GM23338 (cell line): ENCODE results near the gene CHST11. TPM values are rescaled to one million over a fixed set of nuclear protein-coding genes. Genes with fewer than 3 reads are reported as not detected.

Experiments
- ATAC-seq: fragments of 200-7000 bp; cut with Tn5 transposase; 3 replicates; pipeline ENCODE4 v1.9.1; 2020
- DNase-seq: peaks from one replicate; pipeline ENCODE4 v3.0.0-alpha.2; 2015; ENCODE audit warnings: low spot score
- H2AFZ ChIP-seq: fragments of 200-600 bp; sonication (generic); 2 replicates; pipeline ENCODE4 v1.8.0; 2016; ENCODE audit warnings: antibody characterized with exemption, mild to moderate bottlenecking, moderate library complexity
- H3F3A ChIP-seq: fragments of 200-600 bp; sonication (generic); replicated peaks from 2 replicates; pipeline ENCODE4 v1.8.0; 2017; ENCODE audit warnings: antibody characterized with exemption, mixed run types, low read depth
- H3K27ac ChIP-seq: fragments of 200-600 bp; sonication (generic); 2 replicates; pipeline ENCODE4 v1.6.1; 2016; ENCODE audit warnings: low read depth
- H3K27me3 ChIP-seq: fragments of 200-600 bp; sonication (generic); 2 replicates; pipeline ENCODE4 v1.8.0; 2016; ENCODE audit warnings: mild to moderate bottlenecking, mixed run types, moderate library complexity; ENCODE audit not compliant: insufficient read depth
- H3K36me3 ChIP-seq: fragments of 200-600 bp; sonication (generic); 2 replicates; pipeline ENCODE4 v1.8.0; 2016; ENCODE audit warnings: mild to moderate bottlenecking; ENCODE audit not compliant: insufficient read depth
- H3K4me1 ChIP-seq: fragments of 200-600 bp; sonication (generic); 2 replicates; pipeline ENCODE4 v1.8.0; 2016; ENCODE audit warnings: mild to moderate bottlenecking, moderate library complexity; ENCODE audit not compliant: insufficient read depth
- H3K4me2 ChIP-seq: fragments of 200-600 bp; sonication (generic); 2 replicates; pipeline ENCODE4 v1.7.1; 2017; ENCODE audit warnings: mixed run types
- H3K4me3 ChIP-seq: fragments of 200-600 bp; sonication (generic); 2 replicates; pipeline ENCODE4 v1.6.1; 2016; ENCODE audit warnings: mixed run types
- H3K79me2 ChIP-seq: fragments of 200-600 bp; sonication (generic); replicated peaks from 2 replicates; pipeline ENCODE4 v1.8.0; 2017; ENCODE audit warnings: mild to moderate bottlenecking; ENCODE audit not compliant: insufficient read depth
- H3K9me2 ChIP-seq: fragments of 200-600 bp; sonication (generic); 2 replicates; pipeline ENCODE4 v1.8.0; 2017; ENCODE audit not compliant: insufficient read depth
- H4K20me1 ChIP-seq: fragments of 200-600 bp; sonication (generic); replicated peaks from 2 replicates; pipeline ENCODE4 v1.8.0; 2017; ENCODE audit warnings: mild to moderate bottlenecking; ENCODE audit not compliant: insufficient read depth
- H3K27ac Mint-ChIP-seq: 2 replicates; pipeline ENCODE4 v1.8.0; 2020; ENCODE audit warnings: inconsistent platforms, mild to moderate bottlenecking, moderate library complexity, mixed read lengths
- H3K27me3 Mint-ChIP-seq: 3 replicates; pipeline ENCODE4 v1.8.0; 2022; ENCODE audit warnings: low read depth, mild to moderate bottlenecking, moderate library complexity, mixed read lengths, inconsistent platforms; ENCODE audit not compliant: insufficient read depth, poor library complexity
- H3K36me3 Mint-ChIP-seq: 3 replicates; pipeline ENCODE4 v1.8.0; 2021; ENCODE audit warnings: low read depth, mild to moderate bottlenecking, inconsistent platforms, moderate library complexity, mixed read lengths
- H3K4me1 Mint-ChIP-seq: 3 replicates; pipeline ENCODE4 v1.8.0; 2020; ENCODE audit warnings: mild to moderate bottlenecking, inconsistent platforms, mixed read lengths
- H3K4me3 Mint-ChIP-seq: 3 replicates; pipeline ENCODE4 v1.8.0; 2021; ENCODE audit warnings: moderate library complexity, mild to moderate bottlenecking, inconsistent platforms, mixed read lengths
- H3K9me3 Mint-ChIP-seq: 3 replicates; pipeline ENCODE4 v1.8.0; 2020; ENCODE audit warnings: moderate library complexity, mild to moderate bottlenecking, inconsistent platforms, mixed read lengths
- CREB1 ChIP-seq: fragments of 250-450 bp; sonication (Bioruptor Pico); IDR thresholded peaks from 2 replicates; pipeline ENCODE4 v1.5.0; 2020; ENCODE audit warnings: low read depth, mild to moderate bottlenecking, moderate library complexity
- CTCF ChIP-seq, 2 experiments: fragments of 200-600 bp in 1 of 2; sonication (generic) in 1 of 2; conservative IDR thresholded peaks; 2 replicates each; pipeline versions ENCODE4 v1.5.1 to v1.6.1; 2016 to 2017; ENCODE audit warnings: antibody characterized with exemption in 2 of 2, low read depth in 2 of 2, mild to moderate bottlenecking in 2 of 2, moderate library complexity in 1 of 2
- ETS1 ChIP-seq: IDR thresholded peaks from 2 replicates; pipeline ENCODE4 v1.6.1; 2016; ENCODE audit warnings: antibody characterized with exemption
- EZH2 ChIP-seq: fragments of 200-600 bp; sonication (generic); IDR thresholded peaks from one replicate; pipeline ENCODE4 v1.8.0; 2017; ENCODE audit warnings: antibody characterized with exemption, mild to moderate bottlenecking, low read depth; ENCODE audit not compliant: unreplicated experiment
- EZH2phosphoT487 ChIP-seq: fragments of 200-600 bp; sonication (generic); IDR thresholded peaks from one replicate; pipeline ENCODE4 v1.8.1; 2018; ENCODE audit warnings: antibody characterized with exemption; ENCODE audit not compliant: unreplicated experiment
- JUNB ChIP-seq: IDR thresholded peaks from one replicate; pipeline ENCODE4 v1.6.1; 2016; ENCODE audit warnings: antibody characterized with exemption; ENCODE audit not compliant: unreplicated experiment
- NANOG ChIP-seq: IDR thresholded peaks from 2 replicates; pipeline ENCODE4 v1.6.1; 2016; ENCODE audit warnings: antibody characterized with exemption, borderline replicate concordance
- POLR2AphosphoS5 ChIP-seq: IDR thresholded peaks from 2 replicates; pipeline ENCODE4 v1.6.1; 2016; ENCODE audit warnings: antibody characterized with exemption, low read depth
- REST ChIP-seq: IDR thresholded peaks from one replicate; pipeline ENCODE4 v1.6.1; 2018; ENCODE audit warnings: antibody characterized with exemption; ENCODE audit not compliant: unreplicated experiment
- STAT1 ChIP-seq: IDR thresholded peaks from one replicate; pipeline ENCODE4 v1.6.1; 2016; ENCODE audit warnings: antibody characterized with exemption; ENCODE audit not compliant: unreplicated experiment
- ZNF114 ChIP-seq: fragments of 250-450 bp; sonication (Bioruptor Pico); IDR thresholded peaks from 2 replicates; pipeline ENCODE4 v1.5.0; 2020; ENCODE audit warnings: mild to moderate bottlenecking, moderate library complexity
- ZNF331 ChIP-seq: fragments of 250-450 bp; sonication (Bioruptor Pico); IDR thresholded peaks from 2 replicates; pipeline ENCODE4 v1.5.0; 2020; ENCODE audit warnings: low read depth, mild to moderate bottlenecking, moderate library complexity
- ZNF462 ChIP-seq: fragments of 250-450 bp; sonication (Bioruptor Pico); IDR thresholded peaks from 2 replicates; pipeline ENCODE4 v1.5.0; 2020; ENCODE audit warnings: mild to moderate bottlenecking, moderate library complexity
- polyA plus RNA-seq: library from polyadenylated mRNA; unstranded; fragments of >200 nt; fragmentation: Nextera tagmentation; extraction: Ambion mirVana; gene quantifications from 2 replicates; pipeline ENCODE4 v1.2.1, GENCODE V29; 2016
- total RNA-seq: library from RNA; depleted of rRNA; stranded (reverse); fragments of >200 nt; shearing (Covaris generic); gene quantifications from 2 replicates; pipeline ENCODE4 v1.2.3, GENCODE V29; 2014

Gene CHST11
- total and polyA plus RNA-seq, 2 experiments from 2014 or later, result 7.7 to 25.7 TPM

- Histone ChIP-seq H3K79me2 (no peaks in the 10 kb centered on the region), H3K4me2 (no peak overlapping the region), H4K20me1 (no peaks in the 10 kb centered on the region), H3K4me1 (peaks cover 4% of the 10 kb centered on the region; the same call in 1 of the 2 replicates), H3K9me2 (peaks cover 3% of the 10 kb centered on the region; the same call in 1 of the 2 replicates), H3K27me3 (no peaks in the 10 kb centered on the region), H3K36me3 (no peaks in the 10 kb centered on the region), H3K27ac (no peak overlapping the region), H3F3A (no peaks in the 10 kb centered on the region), H3K4me3 (no peak overlapping the region), H2AFZ (no peak overlapping the region)
- Mint-ChIP-seq H3K4me3 (no peak overlapping the region), H3K36me3 (peaks cover 9% of the 10 kb centered on the region; the same call in 2 of the 3 replicates), H3K4me1 (no peaks in the 10 kb centered on the region; the same call in 2 of the 3 replicates), H3K27me3 (peaks cover 2% of the 10 kb centered on the region), H3K27ac (no peak overlapping the region), H3K9me3 (peaks cover 19% of the 10 kb centered on the region)
- ATAC-seq, result no peak
- no peak for TF ChIP-seq CTCF (conservative IDR thresholded peaks at IDR 0.05; ENCODE audit: low read depth in 2 of 2)
- no peak for TF ChIP-seq NANOG
- no peak for TF ChIP-seq EZH2
- TF ChIP-seq ETS1, result no peak
- TF ChIP-seq STAT1, result no peak
- TF ChIP-seq CREB1 (CRISPR knock-in tag), result no peak
- TF ChIP-seq EZH2phosphoT487, result no peak
- TF ChIP-seq REST, result no peak
- TF ChIP-seq JUNB, result no peak
- no peak for TF ChIP-seq ZNF114 (CRISPR knock-in tag)
- no peak for TF ChIP-seq ZNF331 (CRISPR knock-in tag)
- no peak for TF ChIP-seq ZNF462 (CRISPR knock-in tag)
- TF ChIP-seq POLR2AphosphoS5, result no peak
- DNase-seq, result no peak
Measured at GRCh38 chr12:104426926-104427546, 29.7 kb upstream of the CHST11 start.
